Fibroblast of the aortic adventitia (primary cell): ENCODE results near the gene CLEC19A. TPM values are rescaled to one million over a fixed set of nuclear protein-coding genes. Genes with fewer than 3 reads are reported as not detected.

ENCODE experiments used
- DNase-seq: peaks from one replicate; pipeline ENCODE4 v3.0.0-alpha.2; 2010; ENCODE audit warnings: low read depth
- H3K4me3 ChIP-seq: 2 replicates; pipeline ENCODE4 v1.5.1; 2011; ENCODE audit warnings: low read depth, mild to moderate bottlenecking, control low read depth, low read length, moderate library complexity
- CTCF ChIP-seq: IDR thresholded peaks from 2 replicates; pipeline ENCODE4 v1.5.1; 2011; ENCODE audit warnings: mild to moderate bottlenecking, low read length, control low read depth, inconsistent platforms; ENCODE audit not compliant: insufficient read depth
- total RNA-seq: library from RNA; depleted of rRNA; stranded (reverse); fragments of >200 nt; gene quantifications from 2 replicates; pipeline ENCODE4 v1.2.3, GENCODE V29; 2012; ENCODE audit warnings: low replicate concordance

CLEC19A gene
- total RNA-seq, 1 donor, result not detected

GRCh38 chr16:19295393-19295792 is 9.9 kb downstream of the CLEC19A start:
- H3K4me3 ChIP-seq, result no peak overlapping the region
- DNase-seq, result no peak
- no peak for TF ChIP-seq CTCF

GRCh38 chr16:19297454-19297853 is 11.9 kb downstream of the CLEC19A start:
- TF ChIP-seq CTCF, result no peak
- no peak for DNase-seq
- H3K4me3 ChIP-seq, result no peak overlapping the region

DNA sequence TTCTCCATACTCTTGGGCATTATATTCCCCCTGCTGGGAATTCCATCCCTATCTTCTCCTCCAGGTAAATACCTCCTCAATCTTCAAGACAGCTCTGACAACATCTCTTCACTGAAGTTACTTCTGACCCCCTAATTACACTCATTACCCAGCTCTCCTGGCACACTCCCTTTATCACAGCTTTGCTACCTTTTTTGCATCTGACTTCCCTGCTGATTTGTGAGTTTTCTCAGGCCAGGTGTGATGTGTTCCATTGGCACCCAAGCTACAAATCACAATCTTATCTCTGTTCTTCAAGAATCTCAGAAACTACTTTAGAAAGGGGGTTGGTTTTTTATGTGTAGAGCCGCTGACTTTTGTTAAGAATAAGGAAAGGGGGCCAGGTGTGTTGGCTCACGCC is 14.0 kb downstream of the CLEC19A start:
- TF ChIP-seq CTCF, result no peak
- no peak overlapping the region for H3K4me3 ChIP-seq
- DNase-seq, result no peak

DNA sequence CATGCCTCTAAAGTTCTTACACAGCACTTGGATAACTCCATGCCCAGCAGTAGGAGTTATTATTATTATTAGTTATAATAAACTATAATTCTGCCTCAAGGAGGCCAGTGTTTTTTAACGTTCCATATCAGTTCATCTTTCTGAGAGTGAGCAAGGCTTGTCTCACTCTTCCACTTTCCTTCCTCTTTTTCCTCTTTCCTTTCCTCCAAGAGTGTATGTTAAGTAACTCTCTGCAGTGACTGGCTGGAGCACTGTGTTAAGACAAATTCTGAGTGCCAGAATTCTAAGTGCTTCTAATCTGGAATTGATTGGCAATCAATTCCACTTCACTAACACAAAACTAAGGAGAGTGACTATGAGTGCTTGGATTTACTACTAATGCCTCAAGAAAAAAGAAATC is 16.4 kb downstream of the CLEC19A start:
- no peak for DNase-seq
- H3K4me3 ChIP-seq, result no peak overlapping the region
- TF ChIP-seq CTCF, result no peak

DNA sequence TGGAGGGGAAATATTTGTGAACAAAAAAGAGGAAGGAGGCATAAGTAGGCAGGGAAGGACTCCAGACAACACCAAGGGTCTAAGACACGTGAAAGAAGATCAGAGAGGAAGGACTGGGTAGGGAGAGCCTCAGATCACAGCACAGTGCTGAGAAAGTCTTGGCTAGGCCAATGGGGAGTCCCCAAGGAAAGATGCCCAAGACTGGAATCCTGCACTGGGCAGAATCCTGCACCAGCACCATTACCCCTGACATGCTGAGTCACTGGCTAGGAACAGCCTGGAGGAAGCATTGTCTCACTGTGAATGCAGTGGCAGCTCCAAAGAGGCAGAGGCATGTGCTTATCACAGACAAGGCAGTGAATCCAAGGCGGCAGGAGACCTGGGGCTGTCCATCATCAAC is 19.2 kb downstream of the CLEC19A start:
- no peak for TF ChIP-seq CTCF
- DNase-seq, result no peak
- no peak overlapping the region for H3K4me3 ChIP-seq

DNA sequence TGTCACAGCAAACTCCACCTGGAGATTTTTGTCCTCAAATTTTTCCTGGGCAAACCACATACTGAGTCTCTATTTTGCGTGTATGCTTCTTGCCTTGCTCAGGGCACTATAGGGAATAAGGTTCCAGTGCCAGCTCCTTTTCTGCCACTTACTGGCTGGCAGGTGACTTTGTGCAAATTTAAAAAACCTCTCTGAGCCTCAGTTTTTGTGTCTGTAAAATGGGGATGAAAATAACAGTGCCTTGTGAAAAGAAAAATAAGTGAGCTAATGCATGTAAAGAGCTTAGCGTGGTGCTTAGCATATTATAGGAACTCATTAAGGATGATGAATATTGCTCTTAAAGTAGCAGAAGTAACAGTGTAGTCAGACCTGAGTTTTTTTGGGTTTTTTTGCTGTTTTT is 19.9 kb downstream of the CLEC19A start:
- TF ChIP-seq CTCF, result no peak
- no peak for DNase-seq
- no peak overlapping the region for H3K4me3 ChIP-seq

GRCh38 chr16:19307587-19308241 is 22.2 kb downstream of the CLEC19A start:
- TF ChIP-seq CTCF, result no peak
- no peak for DNase-seq
- no peak overlapping the region for H3K4me3 ChIP-seq
